Activated CD8-positive, alpha-beta memory T cell treated with anti-CD3 and anti-CD28 coated beads, Interleukin-2, amount 10 ng/mL, durations not matched to agents 7 days and 5 days (primary cell): ENCODE measurements around the gene SPAG9. TPM values are rescaled to one million over a fixed set of nuclear protein-coding genes. Genes with fewer than 3 reads are reported as not detected.

Experiments
- ATAC-seq: fragments of 150-1000 bp; cut with Tn5 transposase; one replicate; pipeline ENCODE4 v1.10.0; 2021; ENCODE audit warnings: moderate library complexity
- CTCF ChIA-PET: fragments of 350-600 bp; sonication (Branson Sonifier 250); formaldehyde crosslinking; loops from one replicate; lab custom pipeline; 2021; ENCODE audit warnings: antibody characterized with exemption; lab: Charles Lee
- DNase-seq: peaks from one replicate; pipeline ENCODE4 v3.0.0-alpha.2; 2020
- H3K27ac Mint-ChIP-seq: one replicate; pipeline ENCODE4 v1.8.0; 2021; ENCODE audit warnings: mild to moderate bottlenecking, mixed read lengths
- H3K27me3 Mint-ChIP-seq: one replicate; pipeline ENCODE4 v1.8.0; 2021; ENCODE audit warnings: mixed read lengths
- H3K36me3 Mint-ChIP-seq: one replicate; pipeline ENCODE4 v1.8.0; 2021; ENCODE audit warnings: mild to moderate bottlenecking, mixed read lengths
- H3K4me1 Mint-ChIP-seq: one replicate; pipeline ENCODE4 v1.8.0; 2021; ENCODE audit warnings: mixed read lengths
- H3K4me3 Mint-ChIP-seq: one replicate; pipeline ENCODE4 v1.8.0; 2021; ENCODE audit warnings: mild to moderate bottlenecking, moderate library complexity, mixed read lengths
- H3K9me3 Mint-ChIP-seq: one replicate; pipeline ENCODE4 v1.8.0; 2022; ENCODE audit warnings: low read depth, mixed read lengths
- total RNA-seq, 2 experiments: library from RNA; stranded (reverse); gene quantifications; one replicate each; pipeline ENCODE4 v1.2.3, GENCODE V29; 2021

Gene SPAG9
- total RNA-seq, 2 experiments from 2014 or later: 49.0 to 53.8 TPM

DNA sequence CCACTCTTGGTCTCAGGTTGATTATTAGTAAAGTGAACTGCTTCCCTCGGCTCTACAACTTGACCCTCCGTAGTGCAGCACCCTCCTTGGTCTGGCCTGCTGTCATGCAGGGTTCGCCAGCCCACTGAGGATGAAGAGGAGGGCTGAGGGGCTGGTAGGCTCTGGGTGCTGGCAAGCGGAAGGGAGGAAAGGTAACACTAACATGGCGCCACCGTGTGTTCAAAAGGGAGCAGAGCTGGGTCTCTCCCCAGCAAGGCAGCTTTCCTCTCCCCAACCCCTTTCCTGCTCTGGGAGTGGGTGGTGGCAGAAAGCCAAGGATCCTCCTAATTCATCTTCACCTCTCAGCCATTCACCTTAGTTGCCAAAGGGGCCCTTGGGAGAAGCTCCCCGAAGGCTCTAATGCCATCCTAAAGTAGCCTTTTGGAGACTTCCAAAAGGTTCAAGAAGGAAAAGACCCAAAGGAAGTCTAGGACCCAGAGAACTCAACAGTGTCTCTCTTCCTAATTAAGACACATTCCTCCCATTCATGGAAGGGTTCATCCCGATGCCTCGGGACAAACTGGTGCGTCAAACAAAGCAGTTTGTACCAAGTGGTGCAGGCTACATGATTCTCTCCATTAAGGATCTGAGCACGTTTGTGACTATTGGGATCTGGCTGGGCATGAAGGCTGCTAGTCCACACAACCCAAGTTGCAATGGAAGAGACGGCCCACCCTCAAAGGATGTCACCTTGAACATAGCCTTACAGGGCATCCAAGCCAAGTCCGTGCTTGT, 163.7 kb downstream of the SPAG9 start:
- Mint-ChIP-seq H3K4me1 (peaks cover 7% of the 10 kb centered on the region), H3K27ac (peak overlapping the region; percentile 43), H3K4me3 (no peak overlapping the region), H3K27me3 (peaks cover 4% of the 10 kb centered on the region), H3K36me3 (no peaks in the 10 kb centered on the region), H3K9me3 (no peaks in the 10 kb centered on the region)
- ATAC-seq: peak; percentile 91
- CTCF ChIA-PET: interaction anchor here (0.6 to 15.2 kb wide), 31 partner anchors 9 to 225 kb away, joined by 3 to 319 read pairs (median 4); partner anchors contain the start of gene TOB1
- peak; percentile 73 for DNase-seq

DNA sequence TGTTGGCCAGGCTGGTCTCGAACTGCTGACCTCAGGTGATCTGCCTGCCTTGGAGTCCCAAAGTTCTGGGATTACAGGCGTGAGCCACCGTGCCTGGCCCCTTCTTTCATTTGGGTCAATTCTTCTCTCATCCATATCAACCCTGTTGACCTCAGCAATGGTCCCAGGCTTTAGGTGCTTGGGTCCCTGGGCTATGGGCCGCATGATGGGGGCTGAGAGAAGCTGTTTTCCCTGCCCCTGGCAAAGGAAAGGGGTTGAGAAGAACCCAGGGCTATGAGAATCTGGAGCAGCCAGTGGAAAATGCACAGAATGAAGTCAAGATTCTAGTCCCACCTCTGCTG, 164.3 kb downstream of the SPAG9 start:
- CTCF ChIA-PET: interaction anchor here (0.6 to 15.2 kb wide), 28 partner anchors 7 to 224 kb away, joined by 3 to 319 read pairs (median 5); partner anchors contain the start of gene TOB1
- H3K27ac Mint-ChIP-seq: no peak overlapping the region

DNA sequence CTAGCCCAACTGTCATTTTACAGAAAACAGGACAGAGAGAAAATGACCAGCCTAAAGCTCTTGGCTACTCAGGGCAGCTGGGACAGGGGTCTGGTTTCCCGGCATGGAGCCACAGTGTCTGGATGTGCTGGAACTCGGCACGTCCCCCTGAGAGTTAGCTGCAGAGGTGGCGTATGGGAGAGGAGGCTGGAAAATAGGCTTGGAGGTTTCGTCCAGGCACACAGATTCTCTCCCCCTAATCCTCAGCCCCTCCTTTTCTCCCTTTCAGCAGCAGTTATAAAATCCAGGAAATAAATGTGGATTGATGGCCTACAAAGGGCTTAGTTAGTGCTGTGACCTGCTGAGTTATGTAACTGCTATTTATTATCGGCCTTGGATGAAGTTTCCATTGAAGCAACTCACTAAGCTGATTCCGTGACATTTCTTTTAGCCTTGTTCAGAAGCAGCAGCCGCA, 165.0 kb downstream of the SPAG9 start:
- ATAC-seq: no peak

More for the DNA sequence above, 164.3 kb downstream of the SPAG9 start:
- Mint-ChIP-seq H3K9me3 (no peaks in the 10 kb centered on the region), H3K4me1 (peaks cover 10% of the 10 kb centered on the region), H3K36me3 (no peaks in the 10 kb centered on the region), H3K4me3 (no peak overlapping the region), H3K27me3 (peaks cover 6% of the 10 kb centered on the region)
- no peak for ATAC-seq
- no peak for DNase-seq

DNA sequence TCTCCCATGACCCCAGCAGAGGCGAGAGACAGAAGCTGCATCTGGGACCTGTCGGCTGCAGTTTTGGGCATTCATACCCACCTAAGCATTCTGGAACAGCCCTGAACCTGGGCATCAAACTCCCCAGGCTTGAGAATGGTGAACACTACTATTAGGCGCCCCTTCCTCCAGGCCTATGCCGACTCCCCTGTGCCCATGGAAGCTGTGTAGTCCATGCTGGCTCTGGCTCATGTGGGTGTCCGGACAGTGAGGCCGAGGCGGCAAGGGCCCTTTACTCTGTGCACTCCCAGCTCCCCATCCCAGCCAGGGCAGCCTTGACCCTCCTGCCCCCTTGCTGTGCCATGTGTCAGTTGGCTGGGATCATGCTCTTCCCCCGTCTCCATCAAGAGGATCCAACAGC, 165.5 kb downstream of the SPAG9 start:
- Mint-ChIP-seq H3K27me3 (peaks cover 6% of the 10 kb centered on the region), H3K27ac (no peak overlapping the region), H3K36me3 (no peaks in the 10 kb centered on the region), H3K9me3 (no peaks in the 10 kb centered on the region), H3K4me3 (no peak overlapping the region), H3K4me1 (peaks cover 18% of the 10 kb centered on the region)
- DNase-seq (peak; percentile 33), ATAC-seq (no peak)
- CTCF ChIA-PET: interaction anchor here (1.0 to 15.2 kb wide), 7 partner anchors 9 to 172 kb away, joined by 4 to 319 read pairs (median 9); partner anchors contain the start of gene TOB1

More for the DNA sequence above, 165.0 kb downstream of the SPAG9 start:
- no peak overlapping the region for H3K27ac Mint-ChIP-seq
- H3K4me3 Mint-ChIP-seq: no peak overlapping the region
- H3K27me3 Mint-ChIP-seq: peaks cover 6% of the 10 kb centered on the region
- CTCF ChIA-PET: interaction anchor here (1.6 to 15.2 kb wide), 12 partner anchors 8 to 176 kb away, joined by 4 to 319 read pairs (median 8); partner anchors contain the start of gene TOB1
- no peaks in the 10 kb centered on the region for H3K9me3 Mint-ChIP-seq
- peaks cover 13% of the 10 kb centered on the region for H3K4me1 Mint-ChIP-seq
- H3K36me3 Mint-ChIP-seq: no peaks in the 10 kb centered on the region
- DNase-seq: peak; percentile 22

DNA sequence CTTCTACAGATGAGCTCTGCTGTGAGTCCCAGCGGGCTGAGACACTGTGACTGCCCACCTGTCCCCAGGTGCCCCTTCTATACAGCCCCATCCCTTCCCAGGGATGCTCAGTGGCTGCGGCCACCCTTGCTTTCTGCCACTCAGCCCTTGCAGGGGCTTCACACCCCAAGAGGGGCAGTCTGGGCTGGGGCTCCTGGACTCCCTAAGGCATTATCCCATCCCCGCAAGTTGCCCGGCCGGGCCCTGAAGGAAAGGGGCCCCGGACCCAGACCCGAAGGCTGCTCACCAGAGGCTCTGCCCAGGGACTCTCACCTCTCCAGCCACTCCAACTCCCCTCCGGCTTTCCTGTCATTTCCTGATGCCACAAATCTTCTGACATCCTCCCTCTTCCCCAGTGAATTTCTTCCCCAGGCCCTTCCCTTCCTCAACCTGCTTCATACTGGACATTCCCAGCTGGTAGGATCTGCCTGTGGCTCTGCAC, 166.0 kb downstream of the SPAG9 start:
- DNase-seq (peak; percentile 25), ATAC-seq (no peak)
- Mint-ChIP-seq H3K27ac (no peak overlapping the region), H3K4me1 (peaks cover 22% of the 10 kb centered on the region), H3K36me3 (no peaks in the 10 kb centered on the region), H3K9me3 (no peaks in the 10 kb centered on the region), H3K27me3 (peaks cover 6% of the 10 kb centered on the region), H3K4me3 (no peak overlapping the region)
- CTCF ChIA-PET: interaction anchor here (1.0 to 15.2 kb wide), 6 partner anchors 9 to 172 kb away, joined by 4 to 319 read pairs (median 8); no protein-coding TSS in a partner anchor

DNA sequence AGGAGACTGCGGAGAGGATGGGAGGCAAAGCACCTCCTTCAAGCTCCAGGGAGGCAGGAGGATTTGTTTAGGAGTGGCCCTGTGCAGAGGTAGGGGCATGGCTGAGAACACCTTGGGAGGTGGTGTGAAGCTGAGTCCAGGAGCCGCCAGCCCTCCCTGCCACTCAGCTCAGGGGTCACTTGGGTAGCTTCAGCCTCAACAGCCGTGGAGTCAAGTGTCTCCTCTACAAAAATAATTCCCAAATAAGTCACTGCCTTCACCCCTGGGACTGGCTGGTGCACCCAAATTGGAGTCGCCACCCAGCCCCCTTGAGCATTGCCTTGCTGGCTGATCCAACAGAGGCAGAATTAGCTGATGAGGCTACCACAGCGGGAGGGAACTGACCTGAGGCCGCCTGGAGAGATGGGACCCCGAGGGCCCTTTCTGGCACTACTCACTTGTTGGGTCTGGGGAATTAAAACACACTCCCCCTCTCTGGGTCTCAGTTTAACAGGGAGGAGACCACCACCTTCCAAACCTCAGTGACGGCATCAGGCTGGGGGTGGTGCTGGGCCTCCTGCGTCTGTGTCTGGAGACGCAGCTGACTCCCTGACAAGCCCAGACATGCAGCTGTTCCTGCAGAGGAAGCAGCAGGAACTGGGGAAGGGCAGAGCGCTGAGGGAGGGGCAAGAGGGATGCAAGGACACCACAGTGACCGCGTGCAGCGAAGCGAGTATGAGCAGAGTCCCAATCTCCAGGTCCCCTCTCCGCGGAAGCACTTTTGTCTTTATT, 166.7 kb downstream of the SPAG9 start:
- peaks cover 6% of the 10 kb centered on the region for H3K27me3 Mint-ChIP-seq
- H3K9me3 Mint-ChIP-seq: no peaks in the 10 kb centered on the region
- H3K36me3 Mint-ChIP-seq: no peaks in the 10 kb centered on the region
- CTCF ChIA-PET: interaction anchor here (1.3 to 15.2 kb wide), 7 partner anchors 10 to 171 kb away, joined by 4 to 319 read pairs (median 7); no protein-coding TSS in a partner anchor
- H3K4me3 Mint-ChIP-seq: no peak overlapping the region
- no peak overlapping the region for H3K27ac Mint-ChIP-seq
- no peak for ATAC-seq
- DNase-seq: peak; percentile 38
- H3K4me1 Mint-ChIP-seq: peaks cover 22% of the 10 kb centered on the region

DNA sequence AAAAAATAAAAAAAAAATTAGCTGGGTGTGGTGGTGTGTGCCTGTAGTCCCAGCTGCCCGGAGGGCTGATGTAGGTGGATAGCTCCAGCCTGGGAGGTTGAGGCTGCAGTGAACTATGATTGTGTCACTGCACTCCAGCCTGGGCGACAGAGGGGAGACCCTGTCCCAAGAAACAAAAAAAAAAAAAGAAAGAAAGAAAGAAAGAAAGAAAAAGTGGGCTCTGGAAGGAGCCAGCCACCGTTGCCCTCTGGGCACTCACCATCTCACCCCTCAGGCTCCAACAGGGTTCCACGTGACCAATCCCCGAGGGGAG, 167.2 kb downstream of the SPAG9 start:
- no peak overlapping the region for H3K4me3 Mint-ChIP-seq
- CTCF ChIA-PET: interaction anchor here (0.8 to 15.2 kb wide), 7 partner anchors 25 to 170 kb away, joined by 3 to 319 read pairs (median 4); no protein-coding TSS in a partner anchor
- peaks cover 22% of the 10 kb centered on the region for H3K4me1 Mint-ChIP-seq
- no peak overlapping the region for H3K27ac Mint-ChIP-seq
- no peaks in the 10 kb centered on the region for H3K36me3 Mint-ChIP-seq
- no peaks in the 10 kb centered on the region for H3K9me3 Mint-ChIP-seq
- ATAC-seq (no peak), DNase-seq (no peak)
- H3K27me3 Mint-ChIP-seq: peaks cover 6% of the 10 kb centered on the region

DNA sequence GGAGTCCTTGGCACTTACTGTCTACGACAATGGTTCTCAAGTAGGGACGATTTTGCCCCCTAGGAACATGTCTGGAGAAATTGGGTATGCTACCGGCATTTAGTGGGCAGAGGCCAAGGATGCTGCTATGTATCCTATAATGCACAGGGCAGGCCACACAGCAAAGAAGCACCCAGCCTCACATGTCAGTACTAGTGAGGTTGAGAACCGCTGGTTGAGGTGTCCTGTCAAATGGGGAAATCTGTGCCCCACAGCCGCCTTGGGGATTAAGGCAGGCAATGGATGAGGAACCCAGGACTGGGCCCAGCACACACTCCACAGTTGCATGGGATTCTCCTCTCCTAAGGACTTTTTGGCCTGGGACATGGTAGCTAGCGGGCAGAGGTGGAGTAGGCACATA, 167.8 kb downstream of the SPAG9 start:
- no peak overlapping the region for H3K4me3 Mint-ChIP-seq
- ATAC-seq (no peak), DNase-seq (peak; percentile 29)
- H3K27me3 Mint-ChIP-seq: peaks cover 6% of the 10 kb centered on the region
- H3K27ac Mint-ChIP-seq: no peak overlapping the region
- CTCF ChIA-PET: interaction anchor here (0.8 to 15.2 kb wide), 5 partner anchors 25 to 134 kb away, joined by 3 to 319 read pairs (median 4); no protein-coding TSS in a partner anchor
- H3K9me3 Mint-ChIP-seq: no peaks in the 10 kb centered on the region
- H3K36me3 Mint-ChIP-seq: no peaks in the 10 kb centered on the region
- peaks cover 22% of the 10 kb centered on the region for H3K4me1 Mint-ChIP-seq

DNA sequence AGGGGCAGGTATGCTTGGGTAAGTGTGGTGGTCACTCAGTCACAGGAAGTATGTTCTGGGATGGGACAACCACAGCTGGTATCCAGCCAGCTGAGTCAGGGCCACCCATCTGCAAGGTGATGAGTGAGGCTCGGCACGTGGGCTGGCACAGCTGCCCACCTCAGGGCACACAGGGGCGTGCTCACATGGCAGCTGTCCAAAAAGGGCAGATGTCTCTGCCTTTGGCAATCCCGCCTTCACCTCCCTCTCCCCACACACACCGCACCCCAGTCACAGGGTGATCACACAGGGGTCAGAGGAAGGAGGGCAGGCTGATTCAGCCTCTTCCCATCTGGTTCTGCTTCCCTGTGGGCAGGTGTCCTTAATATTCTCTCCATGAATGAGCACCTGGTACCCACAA, 168.7 kb downstream of the SPAG9 start:
- CTCF ChIA-PET: interaction anchor here (0.9 to 15.2 kb wide), 7 partner anchors 8 to 169 kb away, joined by 3 to 319 read pairs (median 3); partner anchors contain the start of gene TOB1
- Mint-ChIP-seq H3K27me3 (peaks cover 6% of the 10 kb centered on the region), H3K9me3 (no peaks in the 10 kb centered on the region), H3K4me1 (peaks cover 22% of the 10 kb centered on the region), H3K27ac (no peak overlapping the region), H3K4me3 (no peak overlapping the region), H3K36me3 (no peaks in the 10 kb centered on the region)
- DNase-seq (peak; percentile 39), ATAC-seq (no peak)

DNA sequence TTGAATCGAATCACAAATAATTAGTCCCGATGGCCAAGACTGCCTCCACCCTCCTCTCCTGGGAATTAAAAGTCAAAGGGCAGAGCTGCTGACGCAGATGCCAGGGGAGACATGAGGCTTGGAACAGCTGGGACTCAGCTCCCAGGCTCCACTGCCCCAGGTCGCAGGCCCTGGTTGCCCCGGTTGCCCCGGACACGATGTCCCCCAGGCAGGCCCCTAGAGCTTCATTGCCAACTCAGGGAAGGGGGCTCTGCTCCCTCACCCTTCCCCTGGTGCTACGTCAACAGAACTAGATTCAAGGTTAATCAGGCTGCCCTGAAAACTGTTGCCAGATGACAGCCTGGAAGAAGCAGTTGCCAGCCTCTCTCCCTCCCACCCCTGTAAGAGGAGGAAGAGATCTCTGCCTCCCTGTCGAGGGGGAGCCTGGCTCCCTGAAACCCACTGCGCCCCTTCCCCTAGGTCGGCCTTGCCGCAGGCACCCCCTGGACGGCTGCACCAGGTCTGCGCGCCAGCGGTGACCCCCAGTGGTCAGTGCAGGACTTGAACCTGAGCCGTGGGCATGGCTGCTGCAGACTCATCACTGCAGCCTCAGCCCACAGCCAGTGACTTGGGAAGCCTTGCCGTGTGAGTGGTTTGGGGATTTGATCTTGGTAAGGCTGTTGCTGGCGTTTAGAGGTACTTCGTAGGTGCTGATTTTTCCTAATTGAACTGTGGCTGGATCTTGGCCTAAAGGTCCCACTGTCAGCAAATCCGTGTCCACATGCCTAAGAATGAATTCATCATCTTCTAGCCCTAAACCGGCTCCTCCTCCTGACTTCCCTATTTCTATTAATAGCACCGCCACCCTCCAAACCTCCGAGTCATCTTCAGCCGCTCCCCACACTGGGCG, 170.4 kb downstream of the SPAG9 start:
- Mint-ChIP-seq H3K27me3 (peaks cover 6% of the 10 kb centered on the region), H3K9me3 (no peaks in the 10 kb centered on the region), H3K4me3 (no peak overlapping the region), H3K4me1 (peaks cover 20% of the 10 kb centered on the region), H3K36me3 (no peaks in the 10 kb centered on the region), H3K27ac (no peak overlapping the region)
- DNase-seq: peak; percentile 72
- peak; percentile 88 for ATAC-seq
- CTCF ChIA-PET: interaction anchor here (0.7 to 15.2 kb wide), 12 partner anchors 18 to 168 kb away, joined by 3 to 319 read pairs (median 4); partner anchors contain the start of gene TOB1

DNA sequence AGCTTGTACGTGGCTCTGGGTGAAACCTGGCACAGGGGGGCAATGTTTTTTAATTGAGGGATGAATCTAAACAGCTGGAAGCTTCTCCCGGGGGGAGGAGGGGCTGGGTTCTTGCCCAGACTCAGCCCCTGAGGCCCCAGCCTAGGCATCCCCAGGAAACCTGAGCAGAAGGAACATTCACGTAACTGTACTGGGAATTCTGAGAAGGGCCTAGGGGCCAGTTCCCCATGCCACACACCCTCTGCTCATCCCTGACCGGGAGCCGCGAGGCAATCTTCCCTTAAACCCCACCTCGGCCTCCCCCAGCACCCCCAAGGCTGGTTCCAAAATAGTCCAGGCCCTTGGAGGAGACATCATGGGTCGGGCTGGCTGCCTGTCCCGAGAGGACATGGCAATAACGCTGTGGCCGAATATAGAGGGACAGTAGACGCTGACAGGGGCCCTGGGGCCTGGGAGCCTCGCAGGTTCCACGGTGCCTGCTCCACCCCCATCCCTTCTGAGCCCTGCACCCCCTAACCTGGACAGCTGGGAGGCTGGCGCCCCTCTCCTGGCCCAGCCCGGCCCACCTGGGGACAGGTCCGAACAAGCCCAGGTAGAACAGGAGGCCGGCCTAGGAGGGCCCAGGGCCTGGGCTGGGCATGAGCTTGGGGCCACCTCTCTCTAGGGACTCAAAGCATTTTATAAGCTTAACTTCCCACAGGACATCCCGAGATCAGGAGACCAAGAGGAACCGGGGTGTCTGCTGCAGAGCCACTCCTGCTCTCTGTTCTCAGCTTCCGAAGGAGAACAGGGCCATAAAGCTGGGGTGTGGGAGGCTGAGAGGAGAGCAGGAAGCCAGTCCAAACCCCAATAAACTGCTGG, 171.3 kb downstream of the SPAG9 start:
- H3K4me3 Mint-ChIP-seq: no peak overlapping the region
- H3K27me3 Mint-ChIP-seq: peaks cover 6% of the 10 kb centered on the region
- H3K9me3 Mint-ChIP-seq: no peaks in the 10 kb centered on the region
- ATAC-seq (no peak), DNase-seq (peak; percentile 39)
- no peak overlapping the region for H3K27ac Mint-ChIP-seq
- H3K4me1 Mint-ChIP-seq: peaks cover 22% of the 10 kb centered on the region
- CTCF ChIA-PET: interaction anchor here (0.7 to 15.2 kb wide), 15 partner anchors 7 to 167 kb away, joined by 3 to 319 read pairs (median 4); partner anchors contain the start of gene TOB1
- no peaks in the 10 kb centered on the region for H3K36me3 Mint-ChIP-seq
